SK-N-SH treated with all-trans-retinoic acid at 6 μM for 48 hours (cell line): ENCODE measurements around the gene SOD3.

Source experiments
- ATAC-seq: fragments of 200-7000 bp; cut with Tn5 transposase; 3 replicates; pipeline ENCODE4 v1.9.1; 2020; ENCODE audit warnings: mild to moderate bottlenecking, moderate library complexity
- ARNTL ChIP-seq: fragments of 450-650 bp; formaldehyde crosslinking; IDR thresholded peaks from 2 replicates; pipeline ENCODE4 v1.5.0; 2020; ENCODE audit warnings: low read depth, mild to moderate bottlenecking, moderate library complexity, borderline replicate concordance
- BACH2 ChIP-seq: fragments of 250-450 bp; sonication (Bioruptor Pico); IDR thresholded peaks from 2 replicates; pipeline ENCODE4 v1.9.0; 2021; ENCODE audit warnings: mild to moderate bottlenecking, borderline replicate concordance
- CSDC2 ChIP-seq: fragments of 250-450 bp; sonication (Bioruptor Pico); IDR thresholded peaks from 2 replicates; pipeline ENCODE4 v1.5.0; 2020; ENCODE audit warnings: mild to moderate bottlenecking, moderate library complexity
- CSRNP3 ChIP-seq: fragments of 250-450 bp; sonication (Bioruptor Pico); IDR thresholded peaks from 2 replicates; pipeline ENCODE4 v1.5.1; 2021; ENCODE audit warnings: mild to moderate bottlenecking, moderate library complexity
- ESRRG ChIP-seq: fragments of 250-450 bp; sonication (Bioruptor Pico); IDR thresholded peaks from 2 replicates; pipeline ENCODE4 v1.6.1; 2021; ENCODE audit warnings: mild to moderate bottlenecking
- GLIS3 ChIP-seq: fragments of 250-450 bp; sonication (Bioruptor Pico); IDR thresholded peaks from 2 replicates; pipeline ENCODE4 v1.5.0; 2020; ENCODE audit warnings: mild to moderate bottlenecking, moderate library complexity
- ISL1 ChIP-seq: fragments of 250-450 bp; sonication (Bioruptor Pico); IDR thresholded peaks from 2 replicates; pipeline ENCODE4 v2.1.2; 2022; ENCODE audit warnings: mild to moderate bottlenecking, moderate library complexity
- OSR1 ChIP-seq: fragments of 250-450 bp; sonication (Bioruptor Pico); IDR thresholded peaks from 2 replicates; pipeline ENCODE4 v1.8.0; 2022; ENCODE audit warnings: moderate library complexity, mild to moderate bottlenecking, inconsistent platforms
- PPARA ChIP-seq: fragments of 250-450 bp; sonication (Bioruptor Pico); IDR thresholded peaks from 2 replicates; pipeline ENCODE4 v1.5.0; 2020; ENCODE audit warnings: mild to moderate bottlenecking, borderline replicate concordance
- SNAI2 ChIP-seq: fragments of 250-450 bp; sonication (Bioruptor Pico); IDR thresholded peaks from 2 replicates; pipeline ENCODE4 v1.5.0; 2020; ENCODE audit warnings: mild to moderate bottlenecking, moderate library complexity
- TCF4 ChIP-seq: fragments of 250-450 bp; sonication (Bioruptor Pico); IDR thresholded peaks from 2 replicates; pipeline ENCODE4 v1.8.0; 2021; ENCODE audit warnings: mild to moderate bottlenecking, moderate library complexity, borderline replicate concordance
- TOX ChIP-seq: fragments of 250-450 bp; sonication (Bioruptor Pico); IDR thresholded peaks from 2 replicates; pipeline ENCODE4 v1.8.0; 2021; ENCODE audit warnings: mild to moderate bottlenecking, moderate library complexity, borderline replicate concordance
- ZC3H10 ChIP-seq: fragments of 250-450 bp; sonication (Bioruptor Pico); IDR thresholded peaks from 2 replicates; pipeline ENCODE4 v1.5.1; 2021; ENCODE audit warnings: mild to moderate bottlenecking, moderate library complexity
- ZFP3 ChIP-seq: fragments of 250-450 bp; sonication (Bioruptor Pico); IDR thresholded peaks from 2 replicates; pipeline ENCODE4 v1.5.0; 2020; ENCODE audit warnings: mild to moderate bottlenecking, moderate library complexity
- ZFP30 ChIP-seq: fragments of 450-650 bp; formaldehyde crosslinking; IDR thresholded peaks from 2 replicates; pipeline ENCODE4 v1.5.0; 2022; ENCODE audit warnings: mild to moderate bottlenecking, moderate library complexity
- ZNF70 ChIP-seq: fragments of 450-650 bp; formaldehyde crosslinking; IDR thresholded peaks from 2 replicates; pipeline ENCODE4 v1.5.0; 2020; ENCODE audit warnings: mild to moderate bottlenecking, moderate library complexity
- ZNF8 ChIP-seq: fragments of 450-650 bp; formaldehyde crosslinking; IDR thresholded peaks from 2 replicates; pipeline ENCODE4 v1.5.0; 2020; ENCODE audit warnings: mild to moderate bottlenecking, moderate library complexity
- TF ChIP-seq, protein P1 (sequence below): fragments of 250-450 bp; sonication (Bioruptor Pico); IDR thresholded peaks from 2 replicates; pipeline ENCODE4 v1.5.1; 2020; ENCODE audit warnings: low read depth, mild to moderate bottlenecking, moderate library complexity
- TF ChIP-seq, protein P2 (sequence below): fragments of 250-450 bp; sonication (Bioruptor Pico); IDR thresholded peaks from 2 replicates; pipeline ENCODE4 v1.8.0; 2020; ENCODE audit warnings: mild to moderate bottlenecking, moderate library complexity, borderline replicate concordance
- TF ChIP-seq, protein P3 (sequence below): fragments of 250-450 bp; sonication (Bioruptor Pico); IDR thresholded peaks from 2 replicates; pipeline ENCODE4 v1.8.0; 2021; ENCODE audit warnings: low read depth, mild to moderate bottlenecking, moderate library complexity, borderline replicate concordance
- TF ChIP-seq, protein P4 (sequence below): fragments of 250-450 bp; sonication (Bioruptor Pico); IDR thresholded peaks from 2 replicates; pipeline ENCODE4 v1.5.0; 2020; ENCODE audit warnings: mild to moderate bottlenecking, moderate library complexity

Gene SOD3

DNA sequence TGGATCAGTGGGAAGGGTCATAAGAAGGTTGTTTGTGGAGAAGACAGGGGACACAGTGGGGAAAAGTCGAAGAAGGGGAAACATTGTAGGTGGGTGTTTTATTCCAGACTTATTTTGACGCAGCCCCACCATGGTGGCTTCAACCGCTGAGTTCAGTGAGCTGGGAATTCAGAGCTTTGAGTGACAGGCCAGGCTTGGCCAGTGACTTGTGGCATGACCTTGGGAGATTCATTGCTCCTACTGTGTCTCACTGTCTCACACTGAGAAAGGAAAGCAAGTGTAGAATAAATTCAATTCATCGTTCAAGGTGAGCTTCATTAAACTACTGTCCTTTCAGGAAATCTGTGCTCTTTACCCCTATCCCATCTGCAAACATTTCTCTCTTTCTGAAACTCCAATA is 47.4 kb upstream of the SOD3 start:
- TF ChIP-seq ZNF70 (CRISPR knock-in tag) (no peak), OSR1 (no peak)
- TF ChIP-seq, protein P1, sequence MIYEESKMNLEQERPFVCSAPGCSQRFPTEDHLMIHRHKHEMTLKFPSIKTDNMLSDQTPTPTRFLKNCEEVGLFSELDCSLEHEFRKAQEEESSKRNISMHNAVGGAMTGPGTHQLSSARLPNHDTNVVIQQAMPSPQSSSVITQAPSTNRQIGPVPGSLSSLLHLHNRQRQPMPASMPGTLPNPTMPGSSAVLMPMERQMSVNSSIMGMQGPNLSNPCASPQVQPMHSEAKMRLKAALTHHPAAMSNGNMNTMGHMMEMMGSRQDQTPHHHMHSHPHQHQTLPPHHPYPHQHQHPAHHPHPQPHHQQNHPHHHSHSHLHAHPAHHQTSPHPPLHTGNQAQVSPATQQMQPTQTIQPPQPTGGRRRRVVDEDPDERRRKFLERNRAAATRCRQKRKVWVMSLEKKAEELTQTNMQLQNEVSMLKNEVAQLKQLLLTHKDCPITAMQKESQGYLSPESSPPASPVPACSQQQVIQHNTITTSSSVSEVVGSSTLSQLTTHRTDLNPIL (CRISPR knock-in tag), result no peak
- no peak for ATAC-seq

GRCh38 chr4:24748758-24749350 is 46.5 kb upstream of the SOD3 start:
- no peak for TF ChIP-seq ESRRG (CRISPR knock-in tag)
- TF ChIP-seq TOX (CRISPR knock-in tag), result no peak
- TF ChIP-seq ZNF8, result no peak
- no peak for TF ChIP-seq CSDC2
- TF ChIP-seq SNAI2 (CRISPR knock-in tag), result no peak
- TF ChIP-seq ZNF70 (CRISPR knock-in tag), result no peak
- TF ChIP-seq ZC3H10, result no peak
- TF ChIP-seq, protein P2, sequence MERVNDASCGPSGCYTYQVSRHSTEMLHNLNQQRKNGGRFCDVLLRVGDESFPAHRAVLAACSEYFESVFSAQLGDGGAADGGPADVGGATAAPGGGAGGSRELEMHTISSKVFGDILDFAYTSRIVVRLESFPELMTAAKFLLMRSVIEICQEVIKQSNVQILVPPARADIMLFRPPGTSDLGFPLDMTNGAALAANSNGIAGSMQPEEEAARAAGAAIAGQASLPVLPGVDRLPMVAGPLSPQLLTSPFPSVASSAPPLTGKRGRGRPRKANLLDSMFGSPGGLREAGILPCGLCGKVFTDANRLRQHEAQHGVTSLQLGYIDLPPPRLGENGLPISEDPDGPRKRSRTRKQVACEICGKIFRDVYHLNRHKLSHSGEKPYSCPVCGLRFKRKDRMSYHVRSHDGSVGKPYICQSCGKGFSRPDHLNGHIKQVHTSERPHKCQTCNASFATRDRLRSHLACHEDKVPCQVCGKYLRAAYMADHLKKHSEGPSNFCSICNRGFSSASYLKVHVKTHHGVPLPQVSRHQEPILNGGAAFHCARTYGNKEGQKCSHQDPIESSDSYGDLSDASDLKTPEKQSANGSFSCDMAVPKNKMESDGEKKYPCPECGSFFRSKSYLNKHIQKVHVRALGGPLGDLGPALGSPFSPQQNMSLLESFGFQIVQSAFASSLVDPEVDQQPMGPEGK (CRISPR knock-in tag), result no peak
- no peak for TF ChIP-seq OSR1
- TF ChIP-seq, protein P3, sequence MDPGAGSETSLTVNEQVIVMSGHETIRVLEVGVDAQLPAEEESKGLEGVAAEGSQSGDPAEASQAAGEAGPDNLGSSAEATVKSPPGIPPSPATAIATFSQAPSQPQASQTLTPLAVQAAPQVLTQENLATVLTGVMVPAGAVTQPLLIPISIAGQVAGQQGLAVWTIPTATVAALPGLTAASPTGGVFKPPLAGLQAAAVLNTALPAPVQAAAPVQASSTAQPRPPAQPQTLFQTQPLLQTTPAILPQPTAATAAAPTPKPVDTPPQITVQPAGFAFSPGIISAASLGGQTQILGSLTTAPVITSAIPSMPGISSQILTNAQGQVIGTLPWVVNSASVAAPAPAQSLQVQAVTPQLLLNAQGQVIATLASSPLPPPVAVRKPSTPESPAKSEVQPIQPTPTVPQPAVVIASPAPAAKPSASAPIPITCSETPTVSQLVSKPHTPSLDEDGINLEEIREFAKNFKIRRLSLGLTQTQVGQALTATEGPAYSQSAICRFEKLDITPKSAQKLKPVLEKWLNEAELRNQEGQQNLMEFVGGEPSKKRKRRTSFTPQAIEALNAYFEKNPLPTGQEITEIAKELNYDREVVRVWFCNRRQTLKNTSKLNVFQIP (CRISPR knock-in tag), result no peak
- TF ChIP-seq BACH2 (CRISPR knock-in tag), result no peak
- TF ChIP-seq PPARA (CRISPR knock-in tag), result no peak
- no peak for TF ChIP-seq TCF4 (CRISPR knock-in tag)
- TF ChIP-seq, protein P4, sequence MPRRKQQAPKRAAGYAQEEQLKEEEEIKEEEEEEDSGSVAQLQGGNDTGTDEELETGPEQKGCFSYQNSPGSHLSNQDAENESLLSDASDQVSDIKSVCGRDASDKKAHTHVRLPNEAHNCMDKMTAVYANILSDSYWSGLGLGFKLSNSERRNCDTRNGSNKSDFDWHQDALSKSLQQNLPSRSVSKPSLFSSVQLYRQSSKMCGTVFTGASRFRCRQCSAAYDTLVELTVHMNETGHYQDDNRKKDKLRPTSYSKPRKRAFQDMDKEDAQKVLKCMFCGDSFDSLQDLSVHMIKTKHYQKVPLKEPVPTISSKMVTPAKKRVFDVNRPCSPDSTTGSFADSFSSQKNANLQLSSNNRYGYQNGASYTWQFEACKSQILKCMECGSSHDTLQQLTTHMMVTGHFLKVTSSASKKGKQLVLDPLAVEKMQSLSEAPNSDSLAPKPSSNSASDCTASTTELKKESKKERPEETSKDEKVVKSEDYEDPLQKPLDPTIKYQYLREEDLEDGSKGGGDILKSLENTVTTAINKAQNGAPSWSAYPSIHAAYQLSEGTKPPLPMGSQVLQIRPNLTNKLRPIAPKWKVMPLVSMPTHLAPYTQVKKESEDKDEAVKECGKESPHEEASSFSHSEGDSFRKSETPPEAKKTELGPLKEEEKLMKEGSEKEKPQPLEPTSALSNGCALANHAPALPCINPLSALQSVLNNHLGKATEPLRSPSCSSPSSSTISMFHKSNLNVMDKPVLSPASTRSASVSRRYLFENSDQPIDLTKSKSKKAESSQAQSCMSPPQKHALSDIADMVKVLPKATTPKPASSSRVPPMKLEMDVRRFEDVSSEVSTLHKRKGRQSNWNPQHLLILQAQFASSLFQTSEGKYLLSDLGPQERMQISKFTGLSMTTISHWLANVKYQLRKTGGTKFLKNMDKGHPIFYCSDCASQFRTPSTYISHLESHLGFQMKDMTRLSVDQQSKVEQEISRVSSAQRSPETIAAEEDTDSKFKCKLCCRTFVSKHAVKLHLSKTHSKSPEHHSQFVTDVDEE (CRISPR knock-in tag), result no peak
- TF ChIP-seq ISL1 (CRISPR knock-in tag), result no peak
- TF ChIP-seq CSRNP3 (CRISPR knock-in tag), result no peak
- TF ChIP-seq, protein P1 (CRISPR knock-in tag), result no peak
- ATAC-seq, result peak; percentile 70

- TF ChIP-seq, protein P1 (CRISPR knock-in tag), result no peak
- TF ChIP-seq ZNF8, result no peak
- TF ChIP-seq GLIS3 (CRISPR knock-in tag), result no peak
- no peak for TF ChIP-seq OSR1
- no peak for TF ChIP-seq SNAI2 (CRISPR knock-in tag)
- no peak for TF ChIP-seq ESRRG (CRISPR knock-in tag)
- TF ChIP-seq ZNF70 (CRISPR knock-in tag), result no peak
- TF ChIP-seq TOX (CRISPR knock-in tag), result no peak
- no peak for TF ChIP-seq BACH2 (CRISPR knock-in tag)
- TF ChIP-seq ARNTL, result no peak
- TF ChIP-seq, protein P2 (CRISPR knock-in tag), result no peak
- TF ChIP-seq ZFP3 (CRISPR knock-in tag), result no peak
- TF ChIP-seq, protein P3 (CRISPR knock-in tag), result no peak
- TF ChIP-seq ZFP30 (CRISPR knock-in tag), result no peak
- no peak for TF ChIP-seq CSDC2
- ATAC-seq, result no peak
Observed at GRCh38 chr4:24750106-24750505, 45.3 kb upstream of the SOD3 start.
